ENCODE data around the gene SCYL3.

The SCYL3 gene

DNA sequence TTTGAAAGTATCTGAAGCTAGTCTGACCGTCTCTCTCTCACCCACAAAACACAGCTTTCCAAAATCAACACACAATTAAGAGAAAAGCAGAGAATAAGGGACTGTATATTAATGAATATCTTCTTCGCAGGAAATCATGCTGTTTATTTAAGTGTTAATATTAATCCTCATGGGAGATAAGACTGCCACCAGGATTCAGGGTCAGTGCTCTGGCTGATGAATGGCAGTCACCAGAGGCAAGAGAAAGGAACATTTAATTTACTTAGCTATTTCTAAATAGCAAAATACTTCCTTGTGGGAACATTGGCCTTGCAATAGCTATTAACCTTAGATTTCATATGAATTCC, 2.2 kb downstream of the SCYL3 start:
- TF ChIP-seq, protein P1, sequence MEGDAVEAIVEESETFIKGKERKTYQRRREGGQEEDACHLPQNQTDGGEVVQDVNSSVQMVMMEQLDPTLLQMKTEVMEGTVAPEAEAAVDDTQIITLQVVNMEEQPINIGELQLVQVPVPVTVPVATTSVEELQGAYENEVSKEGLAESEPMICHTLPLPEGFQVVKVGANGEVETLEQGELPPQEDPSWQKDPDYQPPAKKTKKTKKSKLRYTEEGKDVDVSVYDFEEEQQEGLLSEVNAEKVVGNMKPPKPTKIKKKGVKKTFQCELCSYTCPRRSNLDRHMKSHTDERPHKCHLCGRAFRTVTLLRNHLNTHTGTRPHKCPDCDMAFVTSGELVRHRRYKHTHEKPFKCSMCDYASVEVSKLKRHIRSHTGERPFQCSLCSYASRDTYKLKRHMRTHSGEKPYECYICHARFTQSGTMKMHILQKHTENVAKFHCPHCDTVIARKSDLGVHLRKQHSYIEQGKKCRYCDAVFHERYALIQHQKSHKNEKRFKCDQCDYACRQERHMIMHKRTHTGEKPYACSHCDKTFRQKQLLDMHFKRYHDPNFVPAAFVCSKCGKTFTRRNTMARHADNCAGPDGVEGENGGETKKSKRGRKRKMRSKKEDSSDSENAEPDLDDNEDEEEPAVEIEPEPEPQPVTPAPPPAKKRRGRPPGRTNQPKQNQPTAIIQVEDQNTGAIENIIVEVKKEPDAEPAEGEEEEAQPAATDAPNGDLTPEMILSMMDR (IDR thresholded peaks at IDR 0.05; ENCODE audit: low read length, missing control alignments), result no peak
- no peak for DNase-seq (ENCODE audit: low read depth)
- H3K4me3 ChIP-seq (replicated peaks; ENCODE audit: low read depth, low read length), result no peak overlapping the region

DNA sequence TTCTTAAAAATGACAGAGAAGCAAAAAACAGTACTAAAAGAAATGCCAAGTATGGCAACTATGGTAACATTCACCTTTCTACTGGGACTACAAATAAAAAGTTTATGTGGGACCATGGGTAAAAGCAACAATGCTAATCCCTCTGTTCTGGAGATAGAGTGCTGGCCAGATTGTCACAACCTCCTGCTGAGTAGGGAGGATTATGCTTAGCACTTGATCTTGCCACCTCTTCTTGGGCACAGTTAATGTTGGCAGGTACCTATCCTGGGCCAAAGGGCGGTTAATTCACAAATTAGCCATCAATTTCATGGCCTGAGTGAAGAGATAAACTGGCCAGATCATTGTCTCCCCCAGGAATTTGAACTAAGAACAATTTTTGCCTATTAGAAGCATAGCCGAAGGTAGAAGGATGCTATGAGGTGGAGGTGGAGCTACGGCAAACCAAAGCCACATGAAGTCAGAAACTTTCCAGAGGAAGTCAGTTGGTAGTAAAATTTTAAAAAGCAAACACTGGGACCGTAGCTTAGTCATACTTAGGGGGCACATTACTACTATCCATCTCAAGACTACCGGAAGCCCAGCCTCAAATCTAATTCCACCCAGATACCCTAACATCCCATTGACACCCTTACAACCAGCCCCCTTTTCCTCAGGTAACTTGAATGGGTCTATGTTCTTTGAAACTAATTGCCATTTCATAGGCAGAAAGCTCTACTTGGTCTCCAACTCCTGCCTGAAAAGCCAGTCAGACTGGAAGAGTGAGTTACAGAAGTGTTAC, 2.7 kb downstream of the SCYL3 start:
- TF ChIP-seq, protein P1 (IDR thresholded peaks at IDR 0.05; ENCODE audit: low read length, missing control alignments), result no peak
- DNase-seq (ENCODE audit: low read depth), result no peak
- H3K4me3 ChIP-seq (replicated peaks; ENCODE audit: low read depth, low read length), result no peak overlapping the region

DNA sequence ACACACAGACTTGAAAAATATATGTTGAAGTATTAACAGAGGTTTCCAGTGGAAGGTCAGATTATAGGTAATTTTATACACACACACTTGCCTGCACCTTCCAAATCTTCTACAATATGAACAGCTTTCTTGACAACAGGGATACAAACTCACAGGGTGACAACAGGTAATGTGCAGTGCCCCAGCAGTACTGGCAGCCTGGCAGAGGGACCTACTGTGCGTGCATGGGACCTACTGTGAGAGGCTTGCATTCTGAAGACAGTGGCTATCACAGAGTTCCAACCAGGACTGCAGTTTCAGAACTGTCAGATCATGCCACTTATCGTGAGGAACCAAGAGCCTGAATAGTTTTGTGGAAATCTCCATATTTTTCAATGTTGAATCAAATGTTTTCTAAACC, 3.8 kb downstream of the SCYL3 start:
- no peak for DNase-seq (ENCODE audit: low read depth)
- no peak overlapping the region for H3K4me3 ChIP-seq (replicated peaks; ENCODE audit: low read depth, low read length)
- TF ChIP-seq, protein P1 (IDR thresholded peaks at IDR 0.05; ENCODE audit: low read length, missing control alignments), result no peak

DNA sequence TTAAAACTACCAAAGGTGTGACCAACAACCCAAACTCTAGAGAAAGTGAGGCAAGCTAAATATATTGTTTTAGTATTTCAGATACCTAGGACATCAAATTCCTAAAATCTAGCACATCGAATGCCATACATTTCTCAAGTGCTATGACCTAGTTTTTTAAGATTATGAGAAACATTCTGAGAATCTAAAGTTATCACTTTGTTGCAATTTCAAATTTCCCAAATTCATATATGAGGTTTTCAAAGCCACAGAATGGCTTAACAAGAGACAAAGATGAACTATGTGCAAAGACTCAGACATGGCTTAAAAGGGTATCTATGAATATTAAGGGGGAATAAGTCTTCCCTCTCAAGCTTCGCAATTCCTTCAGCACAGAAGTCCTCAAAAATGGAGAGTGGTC, 6.8 kb downstream of the SCYL3 start:
- DNase-seq (ENCODE audit: low read depth), result no peak
- no peak overlapping the region for H3K4me3 ChIP-seq (replicated peaks; ENCODE audit: low read depth, low read length)
- TF ChIP-seq, protein P1 (IDR thresholded peaks at IDR 0.05; ENCODE audit: low read length, missing control alignments), result no peak

DNA sequence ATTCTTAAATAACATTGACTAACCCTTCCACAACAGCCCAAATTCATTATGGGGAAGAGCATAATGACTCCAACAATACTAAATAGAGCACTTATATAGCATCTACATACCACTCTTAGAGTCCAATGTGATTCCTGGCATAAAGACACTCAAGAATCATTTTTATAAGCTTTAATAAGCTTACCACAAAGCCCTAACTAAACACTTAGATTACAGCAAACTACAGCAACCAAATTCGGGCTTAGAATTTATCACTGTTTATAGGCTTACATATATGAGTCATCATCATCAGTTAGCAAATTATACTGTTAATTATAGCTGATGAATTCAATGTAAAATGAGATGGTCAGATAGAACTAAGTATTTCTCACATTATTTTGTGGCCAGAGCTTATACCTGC, 7.3 kb downstream of the SCYL3 start:
- no peak for DNase-seq (ENCODE audit: low read depth)
- TF ChIP-seq, protein P1 (IDR thresholded peaks at IDR 0.05; ENCODE audit: low read length, missing control alignments), result no peak
- H3K4me3 ChIP-seq (replicated peaks; ENCODE audit: low read depth, low read length), result no peak overlapping the region

DNA sequence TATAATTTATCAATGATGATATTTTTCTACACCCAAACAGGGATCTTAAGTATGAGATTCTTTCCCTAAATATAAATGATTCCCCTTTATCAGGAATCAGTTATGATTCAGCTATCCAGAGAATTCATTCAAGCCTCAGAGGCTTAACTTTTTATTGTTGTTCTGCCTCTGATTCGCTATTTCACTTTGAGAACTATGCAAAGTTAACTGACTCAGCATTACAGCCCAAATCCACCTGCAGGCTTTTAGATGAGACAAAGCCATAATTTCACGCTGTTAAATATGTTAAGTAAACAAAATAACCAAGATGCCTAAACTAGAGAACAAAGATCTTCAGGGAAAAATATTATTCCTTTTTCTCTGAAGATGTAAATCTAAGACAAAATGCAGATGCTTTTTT, 8.5 kb downstream of the SCYL3 start:
- no peak for DNase-seq (ENCODE audit: low read depth)
- no peak overlapping the region for H3K4me3 ChIP-seq (replicated peaks; ENCODE audit: low read depth, low read length)
- TF ChIP-seq, protein P1 (IDR thresholded peaks at IDR 0.05; ENCODE audit: low read length, missing control alignments), result no peak

DNA sequence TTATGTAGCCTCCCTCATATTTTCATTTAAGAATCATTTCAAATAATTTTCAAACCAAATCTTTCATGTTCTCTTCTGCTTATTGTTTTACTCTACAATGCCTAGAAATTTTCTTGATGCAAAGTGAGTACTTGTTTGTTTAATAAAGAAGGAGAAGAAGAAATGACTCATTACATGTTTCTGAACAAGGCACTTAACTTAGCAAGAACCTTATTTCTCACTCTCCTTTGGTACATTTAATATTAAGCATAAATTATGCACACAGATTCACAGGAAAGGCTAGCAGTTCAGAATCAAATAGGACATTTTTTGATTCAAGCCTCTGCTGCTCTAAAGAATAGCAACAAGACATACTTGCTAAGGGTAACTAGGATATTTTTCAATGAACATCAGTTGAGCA, 9.1 kb downstream of the SCYL3 start:
- no peak overlapping the region for H3K4me3 ChIP-seq (replicated peaks; ENCODE audit: low read depth, low read length)
- TF ChIP-seq, protein P1 (IDR thresholded peaks at IDR 0.05; ENCODE audit: low read length, missing control alignments), result no peak
- no peak for DNase-seq (ENCODE audit: low read depth)

Measured in fibroblast of pulmonary artery (primary cell).